Nephron (organoid): ENCODE data around the gene SLC25A6.

Source experiments
- H3K27ac Mint-ChIP-seq, 3 experiments: 2 replicates each; pipeline ENCODE4 v1.8.0; 2020; ENCODE audit warnings: mixed read lengths in 3 of 3, mild to moderate bottlenecking in 2 of 3, moderate library complexity in 1 of 3
- H3K27me3 Mint-ChIP-seq: 2 replicates; pipeline ENCODE4 v1.8.0; 2021; ENCODE audit warnings: low read depth, mild to moderate bottlenecking, moderate library complexity, mixed read lengths
- H3K36me3 Mint-ChIP-seq: 2 replicates; pipeline ENCODE4 v1.8.0; 2020; ENCODE audit warnings: low read depth, mixed read lengths
- H3K4me1 Mint-ChIP-seq: 2 replicates; pipeline ENCODE4 v1.8.0; 2020; ENCODE audit warnings: mixed read lengths
- H3K4me3 Mint-ChIP-seq, 3 experiments: 2 replicates each; pipeline ENCODE4 v1.8.0; 2020; ENCODE audit warnings: mild to moderate bottlenecking in 3 of 3, mixed read lengths in 3 of 3, moderate library complexity in 2 of 3
- H3K9me3 Mint-ChIP-seq: 2 replicates; pipeline ENCODE4 v1.8.0; 2020; ENCODE audit warnings: mixed read lengths
- TF ChIP-seq, protein P1 (sequence below), 3 experiments: fragments of 200-600 bp; sonication (generic); IDR thresholded peaks; one replicate each; pipeline ENCODE4 v1.5.0; 2021; ENCODE audit warnings: antibody characterized with exemption in 3 of 3; ENCODE audit not compliant: unreplicated experiment in 3 of 3

Gene SLC25A6

GRCh38 chrX:1422135-1422465 lies 30.2 kb upstream of the SLC25A6 start:
- H3K4me3 Mint-ChIP-seq = no peak overlapping the region
- TF ChIP-seq, protein P1, sequence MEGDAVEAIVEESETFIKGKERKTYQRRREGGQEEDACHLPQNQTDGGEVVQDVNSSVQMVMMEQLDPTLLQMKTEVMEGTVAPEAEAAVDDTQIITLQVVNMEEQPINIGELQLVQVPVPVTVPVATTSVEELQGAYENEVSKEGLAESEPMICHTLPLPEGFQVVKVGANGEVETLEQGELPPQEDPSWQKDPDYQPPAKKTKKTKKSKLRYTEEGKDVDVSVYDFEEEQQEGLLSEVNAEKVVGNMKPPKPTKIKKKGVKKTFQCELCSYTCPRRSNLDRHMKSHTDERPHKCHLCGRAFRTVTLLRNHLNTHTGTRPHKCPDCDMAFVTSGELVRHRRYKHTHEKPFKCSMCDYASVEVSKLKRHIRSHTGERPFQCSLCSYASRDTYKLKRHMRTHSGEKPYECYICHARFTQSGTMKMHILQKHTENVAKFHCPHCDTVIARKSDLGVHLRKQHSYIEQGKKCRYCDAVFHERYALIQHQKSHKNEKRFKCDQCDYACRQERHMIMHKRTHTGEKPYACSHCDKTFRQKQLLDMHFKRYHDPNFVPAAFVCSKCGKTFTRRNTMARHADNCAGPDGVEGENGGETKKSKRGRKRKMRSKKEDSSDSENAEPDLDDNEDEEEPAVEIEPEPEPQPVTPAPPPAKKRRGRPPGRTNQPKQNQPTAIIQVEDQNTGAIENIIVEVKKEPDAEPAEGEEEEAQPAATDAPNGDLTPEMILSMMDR (IDR thresholded peaks at IDR 0.05; ENCODE audit: unreplicated experiment in 3 of 3) = no peak
- no peak overlapping the region for H3K27ac Mint-ChIP-seq
- no peaks in the 10 kb centered on the region for H3K4me1 Mint-ChIP-seq
- no peaks in the 10 kb centered on the region for H3K27me3 Mint-ChIP-seq
- H3K9me3 Mint-ChIP-seq = peaks cover 46% of the 10 kb centered on the region
- H3K36me3 Mint-ChIP-seq = peaks cover 73% of the 10 kb centered on the region

GRCh38 chrX:1421433-1422134 lies 29.7 kb upstream of the SLC25A6 start:
- no peaks in the 10 kb centered on the region for H3K4me1 Mint-ChIP-seq
- peaks cover 67% of the 10 kb centered on the region for H3K36me3 Mint-ChIP-seq
- H3K4me3 Mint-ChIP-seq = no peak overlapping the region

GRCh38 chrX:1420371-1420770 lies 28.5 kb upstream of the SLC25A6 start:
- TF ChIP-seq, protein P1 (IDR thresholded peaks at IDR 0.05; ENCODE audit: unreplicated experiment in 3 of 3) = no peak
- peaks cover 38% of the 10 kb centered on the region for H3K9me3 Mint-ChIP-seq
- peaks cover 57% of the 10 kb centered on the region for H3K36me3 Mint-ChIP-seq
- H3K4me1 Mint-ChIP-seq = no peaks in the 10 kb centered on the region
- H3K27me3 Mint-ChIP-seq = no peaks in the 10 kb centered on the region
- no peak overlapping the region for H3K27ac Mint-ChIP-seq
- H3K4me3 Mint-ChIP-seq = no peak overlapping the region

More at GRCh38 chrX:1421433-1422134, 29.7 kb upstream of the SLC25A6 start:
- TF ChIP-seq, protein P1 (IDR thresholded peaks at IDR 0.05; ENCODE audit: unreplicated experiment in 3 of 3) = no peak
- H3K27me3 Mint-ChIP-seq = no peaks in the 10 kb centered on the region
- H3K27ac Mint-ChIP-seq = no peak overlapping the region
- H3K9me3 Mint-ChIP-seq = peaks cover 46% of the 10 kb centered on the region

- Mint-ChIP-seq H3K9me3 (peaks cover 31% of the 10 kb centered on the region), H3K27ac (no peak overlapping the region), H3K4me1 (no peaks in the 10 kb centered on the region), H3K36me3 (peaks cover 55% of the 10 kb centered on the region), H3K27me3 (no peaks in the 10 kb centered on the region), H3K4me3 (no peak overlapping the region)
- TF ChIP-seq, protein P1 (IDR thresholded peaks at IDR 0.05; ENCODE audit: unreplicated experiment in 3 of 3) = no peak
Observed at GRCh38 chrX:1419545-1420355, 27.8 kb upstream of the SLC25A6 start.

- Mint-ChIP-seq H3K4me3 (no peak overlapping the region), H3K36me3 (peaks cover 51% of the 10 kb centered on the region), H3K27ac (no peak overlapping the region), H3K9me3 (peaks cover 26% of the 10 kb centered on the region), H3K27me3 (no peaks in the 10 kb centered on the region), H3K4me1 (no peaks in the 10 kb centered on the region)
- TF ChIP-seq, protein P1 (IDR thresholded peaks at IDR 0.05; ENCODE audit: unreplicated experiment in 3 of 3) = no peak
Observed at GRCh38 chrX:1418901-1419544, 27.1 kb upstream of the SLC25A6 start.
